Heart right ventricle (tissue), 16 donors: ENCODE data around the gene XPO4. TPM values are rescaled to one million over a fixed set of nuclear protein-coding genes. Genes with fewer than 3 reads are reported as not detected.

ENCODE experiments used
- ATAC-seq, 8 donors: fragments of 200-7000 bp; cut with Tn5 transposase; one replicate each; pipeline ENCODE4 v1.9.1; 2020; ENCODE audit warnings: mild to moderate bottlenecking in 8 of 8, moderate library complexity in 8 of 8, moderate number of reproducible peaks in 1 of 8
- DNase-seq, 2 donors: peaks; one replicate each; pipeline ENCODE4 v3.0.0-alpha.2; 2020
- H3K27ac ChIP-seq, 10 donors: fragments of 200-600 bp; sonication (generic) in 2 of 10; one replicate each; pipeline versions ENCODE4 v1.5.0 to v1.8.0; 2020 to 2022; ENCODE audit warnings: mild to moderate bottlenecking in 3 of 10
- H3K27me3 ChIP-seq, 7 donors: fragments of 200-600 bp; one replicate each; pipeline ENCODE4 v1.8.0; 2021 to 2022; ENCODE audit warnings: mild to moderate bottlenecking in 2 of 7
- H3K36me3 ChIP-seq, 9 donors: fragments of 200-600 bp; sonication (generic) in 1 of 9; one replicate each; pipeline versions ENCODE4 v1.5.0 to v1.8.0; 2020 to 2022; ENCODE audit warnings: mild to moderate bottlenecking in 2 of 9
- H3K4me1 ChIP-seq, 9 donors: fragments of 200-600 bp; sonication (generic) in 1 of 9; one replicate each; pipeline versions ENCODE4 v1.5.0 to v1.8.0; 2020 to 2022; ENCODE audit warnings: mild to moderate bottlenecking in 4 of 9
- H3K4me3 ChIP-seq, 10 donors: fragments of 200-600 bp; sonication (generic) in 2 of 10; one replicate each; pipeline versions ENCODE4 v1.5.0 to v1.8.0; 2020 to 2022; ENCODE audit warnings: mild to moderate bottlenecking in 7 of 10, moderate library complexity in 2 of 10
- H3K9me3 ChIP-seq, 11 donors: fragments of 200-600 bp in 10 of 11; sonication (generic) in 2 of 11; one replicate each; pipeline versions ENCODE4 v1.5.0 to v1.8.0; 2013 to 2022; ENCODE audit warnings: mild to moderate bottlenecking in 2 of 11, control low read depth in 1 of 11, moderate library complexity in 1 of 11
- WGBS, 2 donors: extraction: QIAGEN DNeasy Blood & Tissue Kit; methylation state at CpG; one replicate each; pipeline ENCODE4 v1.1.7; 2013; ENCODE audit warnings: inconsistent platforms in 1 of 2; 5-methylcytosine and 5-hydroxymethylcytosine counted together
- intact Hi-C, 10 donors: fragments of 100-400 bp; cut with DNase I; formaldehyde crosslinking; loops; one replicate each; pipeline versions ENCODE4 v1.11.1 to v1.14.2; 2022
- polyA plus RNA-seq, 2 donors: library from polyadenylated mRNA; stranded (reverse); fragments of 200-250 nt; gene quantifications; one replicate each; pipeline ENCODE4 v1.2.3, GENCODE V29; 2013
- total RNA-seq, 10 donors: library from RNA; stranded (reverse); fragmentation: NEBNext Ultra II Directional in 3 of 10; extraction: Animal tissue kit (Norgen Biotek cat#: 25700) in 3 of 10; gene quantifications; one replicate each; pipeline versions ENCODE4 v1.2.1 to v1.2.4, GENCODE V29; 2021 to 2023
- TF ChIP-seq, protein P1 (sequence below), 9 donors: fragments of 200-600 bp; sonication (generic) in 2 of 9; IDR thresholded peaks; one replicate each; pipeline versions ENCODE4 v1.5.0 to v1.8.0; 2021 to 2022; ENCODE audit warnings: antibody characterized with exemption in 9 of 9, mild to moderate bottlenecking in 5 of 9, moderate library complexity in 1 of 9
- donor health status: Arrhythmogenic right ventricular cardiomyopathy.
- donor health status: ischemic (EF 13 %, LVEDD 7.1; RV severe dilation, severe dysfunction).
- donor health status: healthy with polysubstance abuse.
- donor health status: DM: no; HTN: yes; CAD: no.
- donor health status: DM: no; HTN: no; CAD: no.
- donor health status: ischemic (EF 25% LVEDD 6.9; RV normal size, moderate dysfunction).
- donor health status: ischemic (EF 25% LVEDD 5.7; RV mildly dilated, moderate dysfunction).
- donor health status: healthy.
- donor health status: DM: yes; HTN: yes; CAD: no.
- donor health status: Ischemic cardiomyopathy.
- donor health status: ischemic (EF 35%, LVEDD 5.7; RV mildly dilated, moderate dysfunction).
- donor health status: nonischemic (EF 11% LVEDD 7.7; RV severe dilation, severe dysfunction).
- donor health status: DM: yes; HTN: yes; CAD: no.
- donor health status: PGD.
- donor health status: ischemic (EF 29% LVEDD 5.4; RV normal size, mild dysfunction).
- donor health status: nonischemic (EF 23%, LVEDD 6.1; RV moderate dilation, normal function).

Gene XPO4
- total and polyA plus RNA-seq, 12 donors, result 3.5 to 68.1 (median 37.1) TPM

DNA sequence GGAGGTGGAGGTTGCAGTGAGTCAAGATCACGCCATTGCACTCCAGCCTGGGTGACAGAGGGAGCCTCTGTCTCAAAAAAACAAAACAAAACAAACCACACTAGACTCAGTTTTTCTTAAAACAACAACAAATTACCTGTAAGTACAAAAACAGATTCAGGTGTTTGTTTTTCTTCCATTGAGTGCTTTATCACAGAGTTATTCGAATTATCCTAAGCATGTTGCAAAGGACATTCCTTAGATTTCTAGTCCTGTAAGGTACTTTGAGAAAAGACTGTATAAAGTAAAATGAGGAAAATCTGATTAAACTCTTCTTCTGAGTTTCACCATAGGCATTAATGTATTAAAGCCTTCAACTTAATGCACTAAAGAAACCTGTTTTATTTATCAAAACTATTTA lies 126.6 kb downstream of the XPO4 start:
- DNase-seq (no peak), ATAC-seq (no peak)
- H3K36me3 ChIP-seq, result peaks cover 0 to 35% (median 0%) of the 10 kb centered on the region in 9 donors
- 96 to 99% methylated on average over 2 of the region's 2 CpGs for WGBS, 2 donors
- TF ChIP-seq, protein P1, sequence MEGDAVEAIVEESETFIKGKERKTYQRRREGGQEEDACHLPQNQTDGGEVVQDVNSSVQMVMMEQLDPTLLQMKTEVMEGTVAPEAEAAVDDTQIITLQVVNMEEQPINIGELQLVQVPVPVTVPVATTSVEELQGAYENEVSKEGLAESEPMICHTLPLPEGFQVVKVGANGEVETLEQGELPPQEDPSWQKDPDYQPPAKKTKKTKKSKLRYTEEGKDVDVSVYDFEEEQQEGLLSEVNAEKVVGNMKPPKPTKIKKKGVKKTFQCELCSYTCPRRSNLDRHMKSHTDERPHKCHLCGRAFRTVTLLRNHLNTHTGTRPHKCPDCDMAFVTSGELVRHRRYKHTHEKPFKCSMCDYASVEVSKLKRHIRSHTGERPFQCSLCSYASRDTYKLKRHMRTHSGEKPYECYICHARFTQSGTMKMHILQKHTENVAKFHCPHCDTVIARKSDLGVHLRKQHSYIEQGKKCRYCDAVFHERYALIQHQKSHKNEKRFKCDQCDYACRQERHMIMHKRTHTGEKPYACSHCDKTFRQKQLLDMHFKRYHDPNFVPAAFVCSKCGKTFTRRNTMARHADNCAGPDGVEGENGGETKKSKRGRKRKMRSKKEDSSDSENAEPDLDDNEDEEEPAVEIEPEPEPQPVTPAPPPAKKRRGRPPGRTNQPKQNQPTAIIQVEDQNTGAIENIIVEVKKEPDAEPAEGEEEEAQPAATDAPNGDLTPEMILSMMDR (IDR thresholded peaks at IDR 0.05), result no peak
- intact Hi-C loops, result loop anchor here in 2 of 10 donors (5.0 to 10.0 kb wide), 2 partner anchors 36 to 61 kb away; no protein-coding TSS in a partner anchor
- no peak overlapping the region for H3K27ac ChIP-seq
- no peaks in the 10 kb centered on the region for H3K9me3 ChIP-seq
- H3K4me3 ChIP-seq, result no peak overlapping the region
- H3K4me1 ChIP-seq, result peaks cover 0 to 15% (median 9%) of the 10 kb centered on the region in 9 donors
- H3K27me3 ChIP-seq, result no peaks in the 10 kb centered on the region

DNA sequence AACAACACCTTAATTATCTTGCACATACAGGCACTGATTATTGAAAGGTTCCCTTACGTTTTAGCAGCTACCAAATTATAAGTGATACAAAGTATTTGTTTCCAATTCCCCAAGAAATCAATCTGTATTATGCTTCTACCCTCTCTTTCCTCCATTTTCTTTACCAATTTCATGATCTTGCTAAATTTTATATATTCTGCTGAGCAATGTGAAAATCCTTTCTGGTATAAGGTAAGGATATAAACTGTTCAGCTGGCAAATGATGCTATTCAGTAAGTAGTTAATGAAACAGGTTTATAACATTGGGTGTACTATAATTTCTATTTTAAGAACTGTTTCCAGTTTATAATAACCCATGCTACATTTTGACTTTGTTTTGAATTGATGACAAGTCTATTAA lies 127.8 kb downstream of the XPO4 start:
- WGBS, 2 donors, result 58 to 76% methylated on average over 1 of the region's 1 CpG
- peaks cover 0 to 32% (median 0%) of the 10 kb centered on the region in 9 donors for H3K36me3 ChIP-seq
- no peak overlapping the region for H3K4me3 ChIP-seq
- no peak for ATAC-seq
- peaks cover 0 to 15% (median 9%) of the 10 kb centered on the region in 9 donors for H3K4me1 ChIP-seq
- DNase-seq, result no peak
- TF ChIP-seq, protein P1 (IDR thresholded peaks at IDR 0.05), result no peak
- no peaks in the 10 kb centered on the region for H3K27me3 ChIP-seq
- H3K9me3 ChIP-seq, result peaks cover 0 to 8% (median 0%) of the 10 kb centered on the region in 11 donors
- intact Hi-C loops, result loop anchor here in 4 of 10 donors (5.0 to 10.0 kb wide), 4 partner anchors 38 to 62 kb away; no protein-coding TSS in a partner anchor
- no peak overlapping the region for H3K27ac ChIP-seq

DNA sequence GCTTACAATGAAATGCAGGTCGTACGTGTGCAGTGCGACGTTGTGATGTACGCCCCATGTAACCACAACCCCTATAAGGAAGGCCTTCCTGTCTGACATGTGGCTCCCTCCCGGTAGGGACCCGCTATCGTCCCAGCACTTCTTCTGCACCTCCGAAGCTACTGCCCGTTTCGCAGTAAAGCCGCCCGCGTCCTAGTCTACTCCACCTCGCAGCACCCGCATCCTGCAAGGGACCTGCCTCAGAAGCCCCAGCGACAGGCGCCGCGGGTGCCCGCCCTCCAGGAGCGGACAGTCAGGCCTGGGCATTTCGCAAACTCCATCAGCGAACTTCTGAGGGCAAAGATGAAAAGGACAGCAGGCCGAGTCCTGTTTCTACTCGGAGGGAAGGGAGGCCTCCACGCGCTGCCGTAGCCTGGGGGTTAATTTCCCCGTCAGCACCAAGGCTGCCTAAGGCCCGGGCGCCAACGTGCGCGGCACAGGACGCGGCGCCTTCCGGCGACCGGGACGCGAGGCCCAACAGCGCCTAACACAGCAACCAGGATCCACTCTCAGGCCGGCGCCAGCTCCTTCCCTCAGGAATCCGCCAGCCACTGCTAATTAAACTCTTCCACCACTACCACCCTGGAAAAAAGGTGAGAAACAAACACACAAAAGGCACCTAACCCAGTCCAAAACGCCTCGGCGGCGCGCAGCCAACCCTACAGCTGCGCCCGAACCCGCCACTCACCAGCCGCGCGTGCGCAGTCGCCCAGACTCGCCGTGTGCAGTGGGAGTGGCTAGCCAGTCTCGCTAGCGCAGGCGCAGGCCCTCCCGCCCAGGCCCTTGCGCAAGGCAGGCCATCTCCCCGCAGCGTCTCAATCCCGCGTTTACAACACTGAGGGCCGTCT lies 129.1 kb downstream of the XPO4 start, which contains the start of gene EEF1AKMT1:
EEF1AKMT1 (minus strand) TSS at position 768 of the 887 bp plus-strand sequence. CDS start 16,363 bp downstream, outside the sequence.
- peaks cover 0 to 26% (median 0%) of the 10 kb centered on the region in 9 donors for H3K36me3 ChIP-seq
- H3K4me3 ChIP-seq, result peak within 1 kb of the TSS; percentile 52 to 86 (median 66)
- intact Hi-C loops, result loop anchor here in 4 of 10 donors (5.0 to 10.0 kb wide), 3 partner anchors 49 to 61 kb away; no protein-coding TSS in a partner anchor
- no peaks in the 10 kb centered on the region for H3K27me3 ChIP-seq
- ATAC-seq, result peak; percentile 97 to 100 (median 99)
- TF ChIP-seq, protein P1 (IDR thresholded peaks at IDR 0.05), result no peak
- peak within 1 kb of the TSS; percentile 85 to 95 (median 89) for H3K27ac ChIP-seq
- H3K9me3 ChIP-seq, result peaks cover 0 to 21% (median 0%) of the 10 kb centered on the region in 11 donors
- H3K4me1 ChIP-seq, result peaks cover 0 to 15% (median 9%) of the 10 kb centered on the region in 9 donors
- 0% methylated on average over 72 of the region's 72 CpGs for WGBS, 2 donors
- DNase-seq, result peak; percentile 92 to 97

DNA sequence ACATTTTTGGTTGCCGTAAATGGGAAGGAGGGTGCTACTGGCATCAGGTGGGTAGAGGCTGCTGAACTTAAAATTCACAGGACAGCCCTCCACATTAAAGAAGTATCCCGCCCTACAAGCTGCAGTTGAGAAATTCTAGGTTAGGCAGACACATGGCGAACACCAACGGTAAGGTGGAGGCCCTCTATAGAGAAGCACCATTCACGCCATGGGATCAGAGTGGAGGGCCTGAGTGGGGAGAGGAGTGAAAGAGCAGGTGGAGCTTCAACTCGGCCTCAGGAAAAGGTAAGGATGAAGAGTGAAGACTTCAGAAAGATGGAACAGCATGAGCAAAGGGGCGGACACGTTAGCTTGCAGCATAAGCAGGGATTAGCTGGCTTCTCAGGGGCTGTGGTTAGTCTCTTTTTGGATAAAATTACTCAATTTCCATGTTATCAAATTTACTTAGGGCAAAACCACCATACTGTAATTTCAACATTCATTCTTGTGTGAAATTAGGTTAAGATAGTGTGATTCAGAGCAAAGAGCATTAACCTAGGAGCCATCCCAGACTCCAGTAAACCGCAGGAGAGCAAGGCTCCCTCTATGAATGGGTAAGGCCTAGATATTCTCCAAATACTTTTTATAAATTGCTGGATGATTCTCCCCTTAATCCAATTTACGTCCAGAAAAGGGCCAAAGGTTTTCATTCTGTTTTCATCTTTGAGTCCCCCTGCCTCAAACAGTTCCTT lies 130.0 kb downstream of the XPO4 start:
- peaks cover 0 to 15% (median 9%) of the 10 kb centered on the region in 9 donors for H3K4me1 ChIP-seq
- DNase-seq (no peak), ATAC-seq (no peak)
- H3K27ac ChIP-seq, result peak overlapping the region in 9 of 10 donors; percentile 86 to 95 (median 89)
- H3K9me3 ChIP-seq, result peaks cover 0 to 29% (median 6%) of the 10 kb centered on the region in 11 donors
- peaks cover 0 to 24% (median 0%) of the 10 kb centered on the region in 9 donors for H3K36me3 ChIP-seq
- TF ChIP-seq, protein P1 (IDR thresholded peaks at IDR 0.05), result no peak
- no peaks in the 10 kb centered on the region for H3K27me3 ChIP-seq
- H3K4me3 ChIP-seq, result peak overlapping the region; percentile 52 to 86 (median 66)
- WGBS, 2 donors, result 88 to 90% methylated on average over 10 of the region's 10 CpGs
- intact Hi-C loops, result loop anchor here in 4 of 10 donors (5.0 to 10.0 kb wide), 3 partner anchors 50 to 60 kb away; no protein-coding TSS in a partner anchor
